Cardiac septum (tissue), 1 donor: ENCODE data around the gene PALLD. TPM values are rescaled to one million over a fixed set of nuclear protein-coding genes. Genes with fewer than 3 reads are reported as not detected.

Experiments
- DNase-seq: peaks from one replicate; pipeline ENCODE4 v3.0.0-alpha.2; 2020; ENCODE audit warnings: low spot score
- intact Hi-C: fragments of 100-400 bp; cut with DNase I; formaldehyde crosslinking; loops from one replicate; pipeline ENCODE4 v1.14.0; 2022
- total RNA-seq: library from RNA; stranded (reverse); fragmentation: NEBNext Ultra II Directional; extraction: Animal tissue kit (Norgen Biotek cat#: 25700); gene quantifications from one replicate; pipeline ENCODE4 v1.2.1, GENCODE V29; 2021
- donor health status: DM: no; HTN: no; CAD: no.

PALLD gene
- total RNA-seq, 1 donor from 2014 or later, result 705 TPM

- DNase-seq, result no peak
- intact Hi-C loops, result no loop called here
Measured at GRCh38 chr4:168654104-168654847, 157.4 kb downstream of the PALLD start.

- intact Hi-C loops, result no loop called here
- DNase-seq, result no peak
Measured at GRCh38 chr4:168654848-168655174, 158.0 kb downstream of the PALLD start.

GRCh38 chr4:168655182-168655581, 158.3 kb downstream of the PALLD start:
- intact Hi-C loops, result no loop called here

DNA sequence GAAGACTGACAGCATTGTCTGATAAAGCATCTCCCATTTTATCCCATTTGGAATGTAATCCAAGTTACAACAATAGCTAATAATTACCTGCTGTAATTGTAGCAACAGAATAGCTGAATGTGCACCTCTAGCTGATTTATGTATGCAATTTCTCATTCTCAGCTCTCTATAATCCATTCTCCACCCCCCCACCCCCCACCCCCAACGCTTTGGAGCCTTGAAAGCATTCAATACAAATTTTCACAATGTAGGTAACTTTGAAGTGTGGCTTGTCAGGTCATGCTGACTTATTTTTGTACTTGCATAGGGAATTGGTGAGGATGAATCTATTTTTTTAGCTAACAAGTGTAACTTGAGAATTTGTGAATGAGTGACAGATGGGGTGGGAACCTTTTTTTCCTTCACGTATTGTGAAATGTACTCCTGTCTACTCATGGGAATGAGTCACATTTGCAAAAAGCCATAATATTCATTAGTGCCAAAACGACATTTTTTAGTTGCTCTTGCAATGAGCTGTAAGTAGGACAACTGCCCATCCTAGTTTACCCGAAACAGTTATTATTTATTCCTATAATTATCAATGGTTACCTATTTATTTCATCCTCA, 159.3 kb downstream of the PALLD start:
- intact Hi-C loops, result no loop called here
- DNase-seq, result no peak

More at GRCh38 chr4:168655182-168655581, 158.3 kb downstream of the PALLD start:
- no peak for DNase-seq

DNA sequence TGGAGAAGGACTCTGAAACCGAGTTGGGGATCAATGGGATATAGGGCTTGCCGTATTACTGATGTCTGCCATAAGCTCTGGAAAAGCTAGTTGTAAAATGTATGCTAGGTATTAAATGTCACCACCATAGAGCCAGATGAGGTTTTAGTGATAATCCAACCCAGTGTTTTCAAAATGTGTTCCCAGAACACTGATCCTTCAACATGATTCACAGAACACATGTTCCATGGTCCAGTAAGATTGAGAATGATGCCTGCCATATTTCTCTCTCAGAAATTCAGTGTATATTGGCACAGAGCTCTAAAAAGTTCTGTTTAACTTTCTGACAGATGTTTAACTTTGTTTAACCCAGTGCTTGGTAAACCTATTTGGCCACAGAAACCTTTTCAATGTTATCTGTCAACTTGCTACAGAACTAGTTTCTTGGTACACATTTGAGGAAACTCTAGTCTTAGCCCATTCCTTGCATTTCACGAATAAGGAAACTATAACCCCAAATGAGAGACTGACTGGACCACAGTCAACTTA, 160.2 kb downstream of the PALLD start:
- DNase-seq, result no peak
- intact Hi-C loops, result no loop called here

DNA sequence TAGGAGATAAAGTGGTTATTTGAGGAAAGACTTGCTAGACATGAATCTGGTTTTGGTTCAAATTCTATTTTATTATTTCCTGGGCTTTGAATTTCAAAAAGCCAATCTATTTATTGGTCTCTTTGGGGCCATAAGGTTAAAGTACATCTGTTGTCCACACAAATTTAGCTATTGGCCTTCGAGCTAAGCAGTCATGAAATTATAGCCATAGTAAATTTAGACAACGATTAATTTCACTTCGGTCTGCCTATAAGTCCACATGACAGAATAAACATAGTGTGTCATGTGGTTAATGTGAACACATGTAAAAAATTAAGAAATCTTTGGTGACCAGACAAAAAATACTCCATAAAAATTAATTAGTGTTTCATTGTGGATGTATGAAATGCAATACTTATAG, 161.9 kb downstream of the PALLD start:
- intact Hi-C loops, result no loop called here
- DNase-seq, result no peak

DNA sequence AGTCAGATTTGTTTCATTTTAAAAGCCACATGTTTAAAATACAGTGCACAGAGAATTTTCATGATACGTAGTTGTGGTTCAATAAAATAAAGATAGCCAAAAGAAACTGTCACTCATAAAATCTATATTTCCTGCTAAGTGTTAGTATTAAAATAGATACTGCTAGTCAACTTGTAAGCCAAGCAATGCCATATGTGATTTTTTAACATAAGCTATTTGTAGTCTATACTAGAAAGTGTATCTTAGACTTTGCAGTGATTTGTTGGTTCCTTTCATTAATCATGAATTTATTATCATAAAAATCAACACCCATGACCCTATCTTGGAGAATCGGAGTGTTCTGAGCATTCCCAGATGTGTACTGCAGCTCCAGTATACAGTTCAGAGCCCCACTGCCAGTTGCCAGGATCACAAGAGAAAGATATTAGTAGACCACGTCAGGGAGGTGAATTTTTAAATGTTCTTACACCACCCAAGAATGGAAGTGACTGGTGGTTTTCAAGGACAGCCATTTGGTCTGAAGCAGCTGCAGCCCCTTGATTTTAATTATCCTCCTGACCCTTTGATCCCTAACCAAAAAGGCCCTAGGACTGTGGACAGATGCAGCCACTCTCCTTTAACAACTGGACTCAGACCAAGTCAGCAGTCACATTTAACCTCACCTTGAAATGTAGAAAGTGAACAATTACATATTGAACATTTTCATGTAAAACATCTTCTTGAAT, 163.1 kb downstream of the PALLD start:
- intact Hi-C loops, result no loop called here
- no peak for DNase-seq

GRCh38 chr4:168662297-168662984, 165.6 kb downstream of the PALLD start:
- intact Hi-C loops, result no loop called here

DNA sequence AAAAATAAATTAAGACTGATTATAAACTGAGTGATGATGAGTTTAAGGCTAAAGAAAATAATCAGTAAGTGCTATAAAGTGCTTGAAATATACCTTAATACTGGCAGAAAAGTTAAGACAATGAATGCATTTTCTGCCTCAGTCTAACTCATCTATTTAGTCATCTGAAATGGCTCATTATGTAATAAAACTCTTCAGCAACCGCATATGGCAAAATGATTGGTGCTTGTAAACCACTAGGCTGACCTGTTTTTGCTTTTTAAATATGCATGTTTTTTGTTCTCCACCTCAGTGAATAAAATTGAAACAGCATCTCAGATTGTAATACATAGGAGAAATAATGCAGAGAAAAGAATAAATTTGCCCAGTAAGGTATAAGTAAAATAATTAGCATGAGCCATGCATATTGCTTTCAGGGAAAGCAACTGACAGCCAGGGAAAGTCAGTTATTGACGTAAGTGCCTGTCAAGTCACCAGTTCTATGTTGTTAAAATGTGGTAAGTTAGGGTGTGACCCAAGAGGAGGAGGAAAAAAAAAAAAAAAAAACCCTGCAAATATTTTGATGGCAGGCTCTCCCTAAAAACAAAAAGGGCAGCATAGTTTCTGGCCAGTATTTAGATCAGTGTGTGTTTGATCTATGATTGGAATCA, 167.5 kb downstream of the PALLD start:
- intact Hi-C loops, result no loop called here
- no peak for DNase-seq

More at GRCh38 chr4:168662297-168662984, 165.6 kb downstream of the PALLD start:
- DNase-seq, result no peak

DNA sequence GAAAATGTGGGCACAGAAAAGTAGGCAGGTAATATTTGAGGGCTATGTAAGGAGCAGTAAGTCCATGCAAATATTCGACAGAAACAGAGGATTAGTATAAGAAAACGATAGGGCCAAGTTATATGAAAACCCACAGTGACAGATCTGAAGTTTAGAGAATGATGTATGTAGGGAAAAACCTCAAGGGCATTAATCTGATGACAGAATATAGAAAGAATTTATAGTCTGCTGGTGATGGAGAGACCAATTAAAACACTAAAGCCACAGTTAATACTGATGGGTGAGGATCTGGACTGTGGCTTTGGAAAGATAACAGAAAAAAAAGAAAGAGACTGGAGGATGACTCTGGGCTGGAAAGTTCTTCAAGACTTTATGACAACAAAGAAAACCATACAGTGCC, 169.7 kb downstream of the PALLD start:
- DNase-seq, result no peak
- intact Hi-C loops, result no loop called here

GRCh38 chr4:168667376-168667775, 170.5 kb downstream of the PALLD start:
- no peak for DNase-seq
- intact Hi-C loops, result no loop called here

GRCh38 chr4:168667921-168668320, 171.1 kb downstream of the PALLD start:
- DNase-seq, result no peak
- intact Hi-C loops, result no loop called here

GRCh38 chr4:168673476-168673875, 176.6 kb downstream of the PALLD start:
- DNase-seq, result no peak
- intact Hi-C loops, result no loop called here

DNA sequence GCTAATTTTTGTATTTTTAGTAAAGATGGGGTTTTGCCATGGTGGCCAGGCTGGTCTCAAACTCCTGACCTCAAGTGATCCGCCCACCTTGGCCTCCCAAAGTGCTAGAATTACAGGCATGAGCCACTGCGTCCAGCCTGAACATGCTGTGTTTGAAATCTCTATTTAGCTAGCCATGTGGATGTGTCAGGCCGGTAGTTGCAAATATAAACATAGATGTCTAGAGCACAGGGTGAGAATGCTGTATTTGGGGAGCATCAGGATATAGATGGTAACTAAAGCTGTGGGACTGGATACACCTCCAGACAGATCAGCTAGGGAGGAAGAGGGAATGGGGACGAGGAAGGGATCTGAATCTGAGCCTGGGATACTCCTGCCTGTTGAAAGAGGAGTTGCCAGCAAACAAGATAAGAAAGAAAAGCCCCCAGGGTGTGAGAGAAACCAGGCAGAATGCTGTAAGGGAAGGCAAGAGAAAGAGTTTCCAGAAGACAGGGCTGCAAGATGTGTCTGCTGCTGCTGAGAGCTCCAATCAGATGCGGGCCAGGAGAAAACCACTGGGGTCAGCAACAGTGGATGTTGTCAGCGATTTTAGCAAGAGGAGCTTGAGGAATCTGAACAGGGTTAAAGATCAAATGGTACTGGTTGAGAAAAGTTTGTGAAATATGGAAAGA, 177.4 kb downstream of the PALLD start:
- intact Hi-C loops, result no loop called here

DNA sequence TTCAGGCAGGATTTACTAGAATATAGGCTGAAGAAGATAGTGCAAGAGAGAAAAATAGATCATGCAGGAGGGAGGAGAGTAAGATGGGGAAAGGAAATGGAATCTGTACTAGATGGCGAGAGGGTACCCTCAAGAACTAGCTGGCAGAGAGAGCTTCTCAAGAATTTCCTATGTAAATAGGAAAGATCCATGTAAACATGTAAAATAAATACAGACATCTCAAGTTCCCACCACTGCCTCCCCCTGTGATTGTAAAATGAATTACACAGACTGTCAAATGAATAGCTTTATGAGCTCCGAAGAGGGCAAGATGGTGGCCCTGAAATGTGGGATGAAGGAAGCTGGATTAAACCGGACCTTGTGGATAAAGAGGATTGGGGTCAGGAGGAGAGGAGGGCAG, 178.0 kb downstream of the PALLD start:
- DNase-seq, result no peak
- intact Hi-C loops, result no loop called here

More for the DNA sequence above, 177.4 kb downstream of the PALLD start:
- DNase-seq, result no peak

DNA sequence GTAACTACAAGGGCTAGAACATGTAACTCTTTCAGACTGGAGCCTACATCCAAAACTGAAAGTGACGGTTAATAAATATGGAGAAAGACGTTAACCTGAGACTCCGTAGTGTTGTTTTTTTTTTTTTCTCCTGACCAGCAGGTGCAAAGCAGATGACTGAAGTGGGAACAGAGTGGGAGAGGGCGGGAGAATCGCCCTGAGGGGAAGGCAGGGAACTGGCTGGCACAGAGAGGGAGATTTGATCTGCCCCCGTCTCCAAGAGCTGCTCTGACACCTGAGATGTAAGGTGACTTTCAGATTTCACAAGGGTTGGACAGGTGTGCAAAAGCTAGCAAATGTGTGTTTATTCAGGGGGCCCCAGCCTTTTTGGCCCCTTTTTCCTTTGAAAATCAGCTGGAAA, 180.2 kb downstream of the PALLD start:
- DNase-seq, result no peak
- intact Hi-C loops, result no loop called here

GRCh38 chr4:168677879-168678278, 181.0 kb downstream of the PALLD start:
- intact Hi-C loops, result no loop called here
- no peak for DNase-seq

GRCh38 chr4:168678751-168679366, 182.0 kb downstream of the PALLD start:
- intact Hi-C loops, result no loop called here
- no peak for DNase-seq

GRCh38 chr4:168679397-168679796, 182.5 kb downstream of the PALLD start:
- DNase-seq, result no peak
- intact Hi-C loops, result no loop called here
